ENCODE results near the gene LDLRAD4.

DNA sequence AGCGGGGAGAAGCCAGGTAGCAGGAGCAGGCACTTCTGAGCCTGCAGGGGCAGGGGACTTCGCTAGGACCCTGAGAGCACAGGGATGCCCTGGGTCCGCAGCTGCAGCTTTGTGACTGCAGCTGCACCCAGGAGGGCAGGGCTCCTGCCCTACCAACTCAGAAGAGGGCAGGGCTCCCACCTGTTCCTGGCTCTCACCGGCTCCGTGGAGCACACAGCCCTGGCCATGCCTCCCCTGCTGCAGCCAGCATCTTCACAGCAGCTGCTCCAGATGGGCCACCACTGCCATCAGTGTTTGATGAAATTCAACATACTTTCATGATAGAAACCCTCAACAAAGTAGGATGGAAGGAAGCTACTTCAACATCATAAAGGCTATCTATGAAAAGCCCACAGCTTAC is 415.1 kb downstream of the LDLRAD4 start:
- TF ChIP-seq FOXM1 (IDR thresholded peaks at IDR 0.05; ENCODE audit: borderline replicate concordance) (no peak), SUZ12 (IDR thresholded peaks at IDR 0.05) (no peak), SP1 (IDR thresholded peaks at IDR 0.05) (no peak), FOXK2 (IDR thresholded peaks at IDR 0.05) (no peak), ELF4 (IDR thresholded peaks at IDR 0.05) (no peak), FOXA1 (IDR thresholded peaks at IDR 0.05) (no peak), ARNT (IDR thresholded peaks at IDR 0.05) (no peak), TARDBP (IDR thresholded peaks at IDR 0.05) (no peak)
- TF ChIP-seq, protein P1, sequence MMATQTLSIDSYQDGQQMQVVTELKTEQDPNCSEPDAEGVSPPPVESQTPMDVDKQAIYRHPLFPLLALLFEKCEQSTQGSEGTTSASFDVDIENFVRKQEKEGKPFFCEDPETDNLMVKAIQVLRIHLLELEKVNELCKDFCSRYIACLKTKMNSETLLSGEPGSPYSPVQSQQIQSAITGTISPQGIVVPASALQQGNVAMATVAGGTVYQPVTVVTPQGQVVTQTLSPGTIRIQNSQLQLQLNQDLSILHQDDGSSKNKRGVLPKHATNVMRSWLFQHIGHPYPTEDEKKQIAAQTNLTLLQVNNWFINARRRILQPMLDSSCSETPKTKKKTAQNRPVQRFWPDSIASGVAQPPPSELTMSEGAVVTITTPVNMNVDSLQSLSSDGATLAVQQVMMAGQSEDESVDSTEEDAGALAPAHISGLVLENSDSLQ (IDR thresholded peaks at IDR 0.05): no peak

Data from HEK293T (cell line).